PC-3 (cell line): ENCODE results near the gene TMEM139. TPM values are rescaled to one million over a fixed set of nuclear protein-coding genes. Genes with fewer than 3 reads are reported as not detected.

Source experiments
- ATAC-seq: fragments of 200-7000 bp; cut with Tn5 transposase; 2 replicates; pipeline ENCODE4 v1.9.1; 2020; ENCODE audit warnings: mild to moderate bottlenecking, moderate library complexity
- BruUV-seq: library from RNA; stranded (reverse); fragments of 400-500 nt; replicated peaks from 2 replicates; lab custom pipeline; 2021; lab: Mats Ljungman, UMichigan
- CTCF ChIA-PET: fragments of 300-600 bp; sonication (Branson Sonifier 250); formaldehyde crosslinking; loops from one replicate; lab custom pipeline; 2022; ENCODE audit warnings: antibody characterized with exemption; lab: Charles Lee
- POLR2A ChIA-PET: fragments of 300-600 bp; sonication (Branson Sonifier 250); formaldehyde crosslinking; loops from one replicate; lab custom pipeline; 2022; ENCODE audit warnings: antibody characterized with exemption; ENCODE audit not compliant: unreplicated experiment; lab: Charles Lee
- DNase-seq: peaks from one replicate; pipeline ENCODE4 v3.0.0-alpha.2; 2015
- H2AFZ ChIP-seq: fragments of 300-600 bp; sonication (generic); 2 replicates; pipeline ENCODE4 v1.6.0; 2016; ENCODE audit warnings: antibody characterized with exemption, low read length
- H3F3A ChIP-seq: fragments of 300-600 bp; sonication (generic); one replicate; pipeline ENCODE4 v1.6.0; 2017; ENCODE audit warnings: antibody characterized with exemption, low read length, control low read depth, mild to moderate bottlenecking; ENCODE audit not compliant: unreplicated experiment
- H3K27ac ChIP-seq: fragments of 300-600 bp; sonication (generic); 2 replicates; pipeline ENCODE4 v1.5.1; 2016; ENCODE audit warnings: mild to moderate bottlenecking, low read length
- H3K27me3 ChIP-seq: fragments of 300-600 bp; sonication (generic); 2 replicates; pipeline ENCODE4 v1.6.1; 2016; ENCODE audit warnings: low read length, mixed read lengths
- H3K36me3 ChIP-seq: fragments of 300-600 bp; sonication (generic); 2 replicates; pipeline ENCODE4 v1.6.1; 2016; ENCODE audit warnings: low read depth, mixed run types, low read length, mixed read lengths
- H3K4me1 ChIP-seq: fragments of 300-600 bp; sonication (generic); 2 replicates; pipeline ENCODE4 v1.5.1; 2016; ENCODE audit warnings: low read length; ENCODE audit not compliant: insufficient read depth
- H3K4me2 ChIP-seq: fragments of 300-600 bp; sonication (generic); 2 replicates; pipeline ENCODE4 v1.6.0; 2016; ENCODE audit warnings: low read length
- H3K4me3 ChIP-seq: fragments of 300-600 bp; sonication (generic); 2 replicates; pipeline ENCODE4 v1.5.1; 2016; ENCODE audit warnings: mild to moderate bottlenecking, low read length, mixed read lengths
- H3K79me2 ChIP-seq: fragments of 300-600 bp; sonication (generic); 2 replicates; pipeline ENCODE4 v1.6.1; 2017; ENCODE audit warnings: low read length, mixed read lengths
- H3K9ac ChIP-seq: fragments of 300-600 bp; sonication (generic); 2 replicates; pipeline ENCODE4 v1.6.0; 2016; ENCODE audit warnings: mild to moderate bottlenecking, low read length
- H3K9me2 ChIP-seq: fragments of 300-600 bp; sonication (generic); replicated peaks from 2 replicates; pipeline ENCODE4 v1.6.1; 2016; ENCODE audit warnings: mixed run types, low read length, mixed read lengths
- H3K9me3 ChIP-seq: fragments of 300-600 bp; sonication (generic); 2 replicates; pipeline ENCODE4 v1.6.1; 2016; ENCODE audit warnings: low read length, mixed read lengths
- H4K20me1 ChIP-seq: fragments of 300-600 bp; sonication (generic); 2 replicates; pipeline ENCODE4 v1.6.1; 2016; ENCODE audit warnings: low read length, mixed read lengths
- CTCF ChIP-seq: fragments of 300-600 bp; sonication (generic); conservative IDR thresholded peaks from 2 replicates; pipeline ENCODE4 v1.5.1; 2017; ENCODE audit warnings: antibody characterized with exemption, low read depth, mild to moderate bottlenecking, low read length
- EZH2 ChIP-seq: fragments of 300-600 bp; sonication (generic); IDR thresholded peaks from one replicate; pipeline ENCODE4 v1.6.1; 2017; ENCODE audit warnings: antibody characterized with exemption, mild to moderate bottlenecking, low read length; ENCODE audit not compliant: unreplicated experiment
- EZH2phosphoT487 ChIP-seq: fragments of 300-600 bp; sonication (generic); IDR thresholded peaks from 2 replicates; pipeline ENCODE4 v1.6.1; 2018; ENCODE audit warnings: mild to moderate bottlenecking, antibody characterized with exemption, low read length, borderline replicate concordance
- intact Hi-C: fragments of 100-400 bp; cut with micrococcal nuclease; formaldehyde crosslinking; loops from 2 replicates; pipeline ENCODE4 v1.9.0; 2023
- total RNA-seq: library from RNA; depleted of rRNA; stranded (reverse); fragments of >200 nt; gene quantifications from 2 replicates; pipeline ENCODE4 v1.2.3, GENCODE V29; 2014

Gene TMEM139
- total RNA-seq, 1 experiment from 2014 or later, result 5.2 TPM

GRCh38 chr7:143242306-143242705 lies 42.5 kb upstream of the TMEM139 start:
- intact Hi-C loops, result no loop called here
- ATAC-seq (no peak), DNase-seq (no peak)
- Histone ChIP-seq H3K4me2 (no peak overlapping the region), H3F3A (peaks cover 9% of the 10 kb centered on the region), H3K27ac (no peak overlapping the region), H3K9ac (no peak overlapping the region), H3K79me2 (no peaks in the 10 kb centered on the region), H2AFZ (no peak overlapping the region), H3K9me2 (no peaks in the 10 kb centered on the region), H3K4me3 (no peak overlapping the region), H3K27me3 (no peaks in the 10 kb centered on the region), H3K9me3 (no peaks in the 10 kb centered on the region), H3K36me3 (no peaks in the 10 kb centered on the region), H3K4me1 (peaks cover 51% of the 10 kb centered on the region), H4K20me1 (no peaks in the 10 kb centered on the region)
- POLR2A ChIA-PET, result no interaction called here
- CTCF ChIA-PET, result no interaction called here
- TF ChIP-seq EZH2 (no peak), CTCF (no peak), EZH2phosphoT487 (no peak)
- no TSS peak for BruUV-seq

- no peak overlapping the region for H3K9ac ChIP-seq
- H2AFZ ChIP-seq, result no peak overlapping the region
- no TSS peak for BruUV-seq
- CTCF ChIA-PET, result no interaction called here
- ATAC-seq (no peak), DNase-seq (no peak)
- H3K4me3 ChIP-seq, result no peak overlapping the region
- peaks cover 9% of the 10 kb centered on the region for H3F3A ChIP-seq
- H3K27me3 ChIP-seq, result no peaks in the 10 kb centered on the region
- H3K36me3 ChIP-seq, result no peaks in the 10 kb centered on the region
- H3K9me2 ChIP-seq, result no peaks in the 10 kb centered on the region
- POLR2A ChIA-PET, result no interaction called here
- intact Hi-C loops, result no loop called here
- H3K4me2 ChIP-seq, result no peak overlapping the region
- no peaks in the 10 kb centered on the region for H3K79me2 ChIP-seq
- peaks cover 51% of the 10 kb centered on the region for H3K4me1 ChIP-seq
- no peaks in the 10 kb centered on the region for H4K20me1 ChIP-seq
- TF ChIP-seq EZH2 (no peak), CTCF (no peak), EZH2phosphoT487 (no peak)
- H3K9me3 ChIP-seq, result no peaks in the 10 kb centered on the region
- H3K27ac ChIP-seq, result no peak overlapping the region
Observed at GRCh38 chr7:143243111-143243510, 41.6 kb upstream of the TMEM139 start.

GRCh38 chr7:143243614-143244013 lies 41.1 kb upstream of the TMEM139 start:
- ATAC-seq (no peak), DNase-seq (no peak)
- H3K27me3 ChIP-seq, result no peaks in the 10 kb centered on the region
- no peaks in the 10 kb centered on the region for H4K20me1 ChIP-seq
- H3K9me2 ChIP-seq, result no peaks in the 10 kb centered on the region
- CTCF ChIA-PET, result no interaction called here
- H3K4me1 ChIP-seq, result peaks cover 54% of the 10 kb centered on the region
- H3K9ac ChIP-seq, result no peak overlapping the region
- peaks cover 9% of the 10 kb centered on the region for H3F3A ChIP-seq
- POLR2A ChIA-PET, result no interaction called here
- H3K4me2 ChIP-seq, result no peak overlapping the region
- intact Hi-C loops, result loop anchor here (1.0 kb wide), 1 partner anchor 36 kb away; no protein-coding TSS in a partner anchor
- H3K9me3 ChIP-seq, result no peaks in the 10 kb centered on the region
- H3K79me2 ChIP-seq, result no peaks in the 10 kb centered on the region
- BruUV-seq, result no TSS peak
- no peak overlapping the region for H3K4me3 ChIP-seq
- H3K27ac ChIP-seq, result no peak overlapping the region
- no peak for TF ChIP-seq CTCF
- H2AFZ ChIP-seq, result no peak overlapping the region
- no peaks in the 10 kb centered on the region for H3K36me3 ChIP-seq
